ENCODE measurements around the gene TMED9. TPM values are rescaled to one million over a fixed set of nuclear protein-coding genes. Genes with fewer than 3 reads are reported as not detected.
"Not testable (repeated sequence)": the region's sequence is repeated elsewhere in the genome, so short reads cannot be mapped to it uniquely, and the experiment has no call there.

Gene TMED9
- 100 to 1,000 TPM in 2 of 3 donors, 10 to 100 TPM in 1; 67.5 to 185 (median 118) TPM for polyA plus RNA-seq

- 0 to 1% (median 0%) methylated on average over 67 to 71 of the region's 71 CpGs for WGBS, 3 donors
- H3K27ac ChIP-seq (ENCODE audit: low read depth, low read length): no peak within 1 kb of the TSS
Observed at GRCh38 chr5:177592010-177592834, at the start of gene TMED9. Gene TMED9, plus strand, starts transcription at chr5:177592203. Its CDS starts 12 bp downstream, at chr5:177592215.

- H3K27ac ChIP-seq (ENCODE audit: low read depth, low read length): no peak overlapping the region
- WGBS, 3 donors: 95 to 96% (median 95%) methylated on average over 4 of the region's 4 CpGs
Observed at GRCh38 chr5:177542816-177543465, 49.1 kb upstream of the TMED9 start.

- WGBS, 3 donors: 43 to 80% (median 45%) methylated on average over 4 of the region's 4 CpGs
- peak overlapping the region; percentile 83 for H3K27ac ChIP-seq (ENCODE audit: low read depth, low read length)
Observed at GRCh38 chr5:177545487-177546257, 46.3 kb upstream of the TMED9 start.

- H3K27ac ChIP-seq (ENCODE audit: low read depth, low read length): peak overlapping the region; percentile 83
- 43 to 86% (median 61%) methylated on average over 1 of the region's 1 CpG for WGBS, 3 donors
Observed at GRCh38 chr5:177546258-177546741, 45.7 kb upstream of the TMED9 start.

GRCh38 chr5:177547736-177548135 lies 44.3 kb upstream of the TMED9 start:
- H3K27ac ChIP-seq (ENCODE audit: low read depth, low read length): no peak overlapping the region
- WGBS, 3 donors: 57 to 78% (median 70%) methylated on average over 3 of the region's 3 CpGs

GRCh38 chr5:177548495-177548894 lies 43.5 kb upstream of the TMED9 start:
- 48 to 70% (median 63%) methylated on average over 1 of the region's 1 CpG for WGBS, 3 donors
- no peak overlapping the region for H3K27ac ChIP-seq (ENCODE audit: low read depth, low read length)

- 77 to 95% (median 82%) methylated on average over 1 of the region's 1 CpG for WGBS, 3 donors
- no peak overlapping the region for H3K27ac ChIP-seq (ENCODE audit: low read depth, low read length)
Observed at GRCh38 chr5:177550122-177550521, 41.9 kb upstream of the TMED9 start.

- no peak overlapping the region for H3K27ac ChIP-seq (ENCODE audit: low read depth, low read length)
Observed at GRCh38 chr5:177552839-177553455, 39.1 kb upstream of the TMED9 start.

GRCh38 chr5:177553671-177554429 lies 38.2 kb upstream of the TMED9 start:
- peak overlapping the region; percentile 42 for H3K27ac ChIP-seq (ENCODE audit: low read depth, low read length)
- WGBS, 3 donors: 0% methylated on average over 66 to 71 of the region's 72 CpGs

More at GRCh38 chr5:177552839-177553455, 39.1 kb upstream of the TMED9 start:
- WGBS, 3 donors: 41 to 50% (median 44%) methylated on average over 15 to 16 of the region's 16 CpGs

GRCh38 chr5:177554474-177555111 lies 37.4 kb upstream of the TMED9 start, which contains the start of gene FAM193B:
Gene FAM193B, minus strand, starts transcription at chr5:177554563. Its CDS starts 105 bp downstream, at chr5:177554458.
- 6 to 10% (median 10%) methylated on average over 30 to 49 of the region's 49 CpGs for WGBS, 3 donors
- H3K27ac ChIP-seq (ENCODE audit: low read depth, low read length): peak within 1 kb of the TSS; percentile 42

GRCh38 chr5:177555228-177555627 lies 36.8 kb upstream of the TMED9 start:
- H3K27ac ChIP-seq (ENCODE audit: low read depth, low read length): no peak overlapping the region
- WGBS, 3 donors: 56 to 95% (median 92%) methylated on average over 2 of the region's 2 CpGs

GRCh38 chr5:177555665-177556064 lies 36.3 kb upstream of the TMED9 start:
- H3K27ac ChIP-seq (ENCODE audit: low read depth, low read length): no peak overlapping the region
- 93 to 95% (median 94%) methylated on average over 5 of the region's 5 CpGs for WGBS, 3 donors

- WGBS, 3 donors: 52 to 60% (median 58%) methylated on average over 4 of the region's 4 CpGs
- no peak overlapping the region for H3K27ac ChIP-seq (ENCODE audit: low read depth, low read length)
Observed at GRCh38 chr5:177557041-177557647, 34.9 kb upstream of the TMED9 start.

GRCh38 chr5:177557796-177558195 lies 34.2 kb upstream of the TMED9 start:
- 87 to 90% (median 88%) methylated on average over 5 of the region's 5 CpGs for WGBS, 3 donors
- H3K27ac ChIP-seq (ENCODE audit: low read depth, low read length): no peak overlapping the region

GRCh38 chr5:177559446-177559941 lies 32.5 kb upstream of the TMED9 start:
- not testable (repeated sequence) for H3K27ac ChIP-seq (ENCODE audit: low read depth, low read length)
- WGBS, 3 donors: 38 to 61% (median 60%) methylated on average over 7 to 8 of the region's 8 CpGs

- 69 to 75% (median 74%) methylated on average over 8 of the region's 8 CpGs for WGBS, 3 donors
- no peak overlapping the region for H3K27ac ChIP-seq (ENCODE audit: low read depth, low read length)
Observed at GRCh38 chr5:177565046-177565445, 27.0 kb upstream of the TMED9 start.
